GM10248 (cell line): ENCODE measurements around the gene SLC9A4.

ENCODE experiments used
- CTCF ChIA-PET: fragments of 300-600 bp; sonication (Branson Sonifier 250); formaldehyde crosslinking; extraction: SDS; loops from one replicate; lab custom pipeline; 2021; ENCODE audit warnings: antibody characterized with exemption; lab: Yijun Ruan, JAX
- POLR2A ChIA-PET: fragments of 350-650 bp; sonication (Branson Sonifier 250); formaldehyde crosslinking; extraction: SDS; loops from one replicate; lab custom pipeline; 2020; ENCODE audit warnings: antibody characterized with exemption; lab: Yijun Ruan, JAX
- DNase-seq: peaks from one replicate; pipeline ENCODE4 v3.0.0; 2012; ENCODE audit errors: extremely low spot score
- TF ChIP-seq, protein P1 (sequence below): IDR thresholded peaks from 2 replicates; pipeline ENCODE4 v1.5.1; 2012; ENCODE audit warnings: mild to moderate bottlenecking, low read depth; ENCODE audit errors: extremely low read depth, missing control alignments, control extremely low read depth

SLC9A4 gene

DNA sequence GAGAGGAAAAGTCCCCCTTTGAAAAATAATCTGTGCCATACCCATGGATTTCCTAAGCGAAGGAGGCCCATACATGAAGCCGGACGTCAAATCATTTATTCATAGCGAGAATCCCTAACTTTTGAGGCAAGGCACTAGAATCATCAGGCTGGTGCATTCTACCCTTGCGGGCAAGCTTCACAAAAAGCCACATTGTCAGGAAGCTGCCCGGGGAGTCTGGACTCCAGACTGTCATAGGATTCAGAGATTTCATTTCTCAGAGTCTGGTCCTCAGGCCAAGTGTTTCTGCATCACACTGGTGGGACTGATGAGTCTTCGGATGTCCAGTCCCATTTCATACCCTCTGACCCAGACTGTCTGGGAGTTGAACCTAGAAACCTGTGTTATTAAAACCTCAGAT is 8.9 kb downstream of the SLC9A4 start:
- CTCF ChIA-PET, result interaction anchor here (1.2 kb wide), 1 partner anchor 32 kb away, joined by 3 read pairs; no protein-coding TSS in a partner anchor
- DNase-seq, result no peak
- POLR2A ChIA-PET, result no interaction called here
- TF ChIP-seq, protein P1, sequence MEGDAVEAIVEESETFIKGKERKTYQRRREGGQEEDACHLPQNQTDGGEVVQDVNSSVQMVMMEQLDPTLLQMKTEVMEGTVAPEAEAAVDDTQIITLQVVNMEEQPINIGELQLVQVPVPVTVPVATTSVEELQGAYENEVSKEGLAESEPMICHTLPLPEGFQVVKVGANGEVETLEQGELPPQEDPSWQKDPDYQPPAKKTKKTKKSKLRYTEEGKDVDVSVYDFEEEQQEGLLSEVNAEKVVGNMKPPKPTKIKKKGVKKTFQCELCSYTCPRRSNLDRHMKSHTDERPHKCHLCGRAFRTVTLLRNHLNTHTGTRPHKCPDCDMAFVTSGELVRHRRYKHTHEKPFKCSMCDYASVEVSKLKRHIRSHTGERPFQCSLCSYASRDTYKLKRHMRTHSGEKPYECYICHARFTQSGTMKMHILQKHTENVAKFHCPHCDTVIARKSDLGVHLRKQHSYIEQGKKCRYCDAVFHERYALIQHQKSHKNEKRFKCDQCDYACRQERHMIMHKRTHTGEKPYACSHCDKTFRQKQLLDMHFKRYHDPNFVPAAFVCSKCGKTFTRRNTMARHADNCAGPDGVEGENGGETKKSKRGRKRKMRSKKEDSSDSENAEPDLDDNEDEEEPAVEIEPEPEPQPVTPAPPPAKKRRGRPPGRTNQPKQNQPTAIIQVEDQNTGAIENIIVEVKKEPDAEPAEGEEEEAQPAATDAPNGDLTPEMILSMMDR, result no peak

DNA sequence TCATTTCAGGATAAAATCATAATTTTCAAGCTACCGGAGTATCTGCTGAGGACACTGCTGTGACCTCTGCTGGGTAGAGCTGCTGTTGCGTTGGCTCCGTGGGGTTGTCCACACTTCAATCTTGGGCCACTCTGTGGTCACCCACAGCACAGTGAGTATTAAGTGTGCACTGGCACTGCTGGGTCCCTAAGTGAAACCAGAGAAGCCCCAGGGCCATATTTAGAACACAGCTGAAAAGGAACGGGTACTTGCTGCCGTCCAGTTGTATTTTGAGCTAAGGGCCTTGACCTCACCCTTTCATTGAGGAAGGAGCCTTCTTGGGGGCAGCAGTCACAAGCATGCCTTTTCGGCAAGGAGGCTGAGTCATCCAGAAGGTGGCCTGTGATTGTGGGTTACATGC is 10.1 kb downstream of the SLC9A4 start:
- ChIA-PET CTCF (interaction anchor here (0.9 to 2.9 kb wide), 3 partner anchors 10 to 39 kb away, joined by 3 to 42 read pairs (median 4); partner anchors contain the start of gene SLC9A4), POLR2A (no interaction called here)
- DNase-seq, result no peak

DNA sequence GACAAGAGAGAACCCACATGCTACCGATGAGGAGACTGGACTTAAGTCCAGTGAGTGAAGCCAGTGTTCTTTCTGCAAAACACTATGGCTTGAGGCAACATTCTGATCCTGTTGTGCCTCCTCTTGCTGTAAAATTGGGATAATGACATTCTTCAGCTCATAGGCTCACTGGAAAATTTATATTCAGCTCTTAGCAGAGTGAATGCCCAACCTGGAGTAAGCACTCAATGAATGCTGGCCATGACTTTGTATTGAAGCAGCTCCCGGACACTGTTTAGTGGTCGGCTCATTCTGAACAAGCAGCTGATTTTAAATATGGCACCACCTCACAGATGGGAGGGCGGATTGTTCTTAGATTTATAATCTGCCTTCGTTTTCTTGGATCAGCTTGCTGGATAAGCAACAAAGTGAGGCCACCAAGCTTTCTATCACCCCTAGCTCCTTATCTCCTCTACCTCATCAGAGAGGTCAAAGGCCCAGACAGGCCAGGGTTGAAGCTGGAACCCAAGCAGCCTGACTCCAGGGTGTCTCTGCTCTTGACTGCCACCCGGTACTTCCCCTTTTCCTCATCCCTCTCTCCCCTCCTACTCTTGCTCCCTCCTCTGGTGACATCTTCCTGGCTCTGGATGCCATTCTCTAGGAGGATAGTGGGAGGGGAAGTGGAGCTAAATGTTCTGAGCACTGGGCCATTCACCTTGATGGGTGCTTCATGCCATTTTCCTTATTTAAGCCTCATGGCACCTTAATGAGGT is 11.5 kb downstream of the SLC9A4 start:
- ChIA-PET POLR2A (no interaction called here), CTCF (interaction anchor here (1.1 to 2.9 kb wide), 3 partner anchors 11 to 34 kb away, joined by 4 to 42 read pairs (median 4); partner anchors contain the start of gene SLC9A4)

More for the DNA sequence above, 10.1 kb downstream of the SLC9A4 start:
- TF ChIP-seq, protein P1, result no peak

DNA sequence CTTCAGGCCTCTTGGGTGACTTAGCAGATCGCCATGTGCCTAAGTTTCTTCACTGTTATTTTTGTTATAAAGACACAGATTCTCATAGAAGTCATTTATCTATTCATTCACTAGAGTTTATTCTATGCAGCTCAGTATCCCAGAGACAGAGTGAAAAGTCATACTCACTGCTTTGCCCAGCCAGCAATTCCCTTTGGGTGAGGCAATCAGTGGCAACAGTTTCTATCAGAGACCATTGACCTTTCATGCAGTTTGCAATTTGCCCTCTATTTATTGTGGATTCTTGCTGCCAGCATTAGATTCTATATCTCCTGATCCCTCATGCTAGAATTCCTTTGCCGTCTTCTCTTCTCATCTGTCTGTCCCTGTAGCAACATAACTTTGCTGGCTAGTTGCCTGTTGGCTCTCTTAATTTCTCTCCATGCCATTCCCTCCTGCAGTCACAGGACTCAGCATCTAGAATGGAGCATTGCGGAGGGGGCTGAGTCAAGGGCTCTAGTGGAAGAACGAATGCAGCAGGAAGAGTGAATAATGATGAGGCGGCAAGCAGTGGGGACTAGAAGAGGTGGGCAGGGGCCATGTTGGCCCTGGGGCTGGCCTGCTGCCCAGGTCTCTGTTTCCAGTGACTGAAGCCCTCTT is 12.2 kb downstream of the SLC9A4 start:
- ChIA-PET CTCF (interaction anchor here (1.1 to 2.9 kb wide), 2 partner anchors 12 to 13 kb away, joined by 4 to 42 read pairs; partner anchors contain the start of gene SLC9A4), POLR2A (no interaction called here)
- TF ChIP-seq, protein P1, result no peak

More for the DNA sequence above, 11.5 kb downstream of the SLC9A4 start:
- no peak for DNase-seq
- TF ChIP-seq, protein P1, result no peak

DNA sequence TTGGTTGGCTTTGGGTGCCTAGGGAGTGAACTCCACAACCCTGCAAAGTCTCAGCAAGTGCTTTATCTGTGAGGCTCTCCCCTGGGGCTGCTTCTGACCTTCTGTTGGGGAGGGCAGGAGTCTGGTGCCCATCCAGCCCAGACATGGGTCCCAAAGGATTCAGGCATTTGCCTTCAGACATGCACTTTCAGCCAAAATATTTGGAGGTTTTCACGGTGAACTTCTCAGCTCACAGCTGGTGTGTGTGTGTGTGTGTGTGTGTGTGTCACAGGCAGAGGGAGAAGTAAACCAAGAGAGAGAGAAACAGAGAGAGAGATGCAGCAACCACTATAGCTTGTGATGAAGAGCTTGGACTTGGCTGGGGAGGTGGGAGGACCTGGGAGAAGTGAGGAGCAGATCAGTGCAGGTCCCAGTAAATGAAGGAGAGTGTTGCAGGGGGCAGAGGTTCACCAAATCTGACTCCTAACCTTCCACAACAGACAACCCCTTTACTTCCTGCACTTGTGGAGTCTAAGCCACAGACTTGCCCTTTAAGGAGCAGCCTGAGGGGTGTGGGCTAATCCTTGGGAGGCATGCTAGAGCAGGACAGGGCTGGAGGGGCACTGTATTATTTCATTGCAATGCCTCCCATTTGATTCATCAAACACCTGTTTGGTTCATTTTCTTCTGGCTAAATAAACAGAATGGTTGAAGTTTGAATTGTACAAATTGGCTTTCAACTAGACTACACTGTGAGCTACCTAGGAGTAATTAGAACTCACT is 14.1 kb downstream of the SLC9A4 start:
- CTCF ChIA-PET, result interaction anchor here (0.9 to 7.1 kb wide), 6 partner anchors 9 to 216 kb away, joined by 3 to 48 read pairs (median 6); partner anchors contain the start of gene SLC9A4
- no peak for DNase-seq
- TF ChIP-seq, protein P1, result no peak
- POLR2A ChIA-PET, result no interaction called here

More for the DNA sequence above, 12.2 kb downstream of the SLC9A4 start:
- no peak for DNase-seq

DNA sequence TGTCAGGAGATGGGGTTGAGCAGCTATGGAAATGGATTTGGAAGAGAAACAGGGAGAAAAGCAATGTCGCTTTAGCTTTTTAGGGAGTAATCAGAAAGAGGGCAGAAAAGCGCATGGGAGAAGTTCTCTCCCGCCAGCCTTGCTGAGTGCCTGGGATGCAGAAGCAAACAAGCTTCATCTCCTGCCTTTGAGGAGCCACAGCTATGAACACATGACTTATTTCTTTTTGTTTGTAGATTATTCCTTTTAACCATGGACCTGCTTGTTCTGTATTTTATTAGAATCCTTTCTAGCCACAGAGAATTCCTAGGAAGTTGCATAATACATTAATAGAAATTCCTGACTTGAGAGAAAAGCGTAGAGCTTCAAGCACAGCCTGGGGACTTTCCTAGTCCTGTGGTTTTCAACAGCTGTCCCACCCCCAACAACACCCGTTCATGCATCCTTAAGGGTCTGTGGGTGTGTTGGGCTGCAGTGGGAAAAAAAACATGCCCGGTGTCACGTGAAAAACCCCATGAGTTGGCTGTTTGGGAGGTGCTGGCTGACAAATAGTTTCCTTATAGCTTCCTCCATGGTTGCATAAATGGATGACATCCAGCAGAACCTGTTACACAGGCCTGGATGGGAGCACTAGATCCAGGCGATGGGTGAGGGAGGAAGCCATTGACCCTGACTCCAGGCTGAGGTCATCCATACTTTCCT is 14.9 kb downstream of the SLC9A4 start:
- TF ChIP-seq, protein P1, result no peak
- DNase-seq, result no peak
- POLR2A ChIA-PET, result no interaction called here
- CTCF ChIA-PET, result interaction anchor here (0.9 to 7.1 kb wide), 6 partner anchors 10 to 128 kb away, joined by 3 to 48 read pairs (median 6); partner anchors contain the start of gene SLC9A4
